GM10847 (cell line): ENCODE results near the gene YPEL3.

ENCODE experiments used
- POLR2A ChIP-seq: IDR thresholded peaks from 2 replicates; pipeline ENCODE4 v1.6.1; 2011; ENCODE audit not compliant: insufficient read length; ENCODE audit errors: extremely low read depth

YPEL3 gene

GRCh38 chr16:30121741-30122571 is 25.9 kb upstream of the YPEL3 start:
- TF ChIP-seq POLR2A = no peak

GRCh38 chr16:30120340-30121105 is 24.5 kb upstream of the YPEL3 start:
- TF ChIP-seq POLR2A = no peak

GRCh38 chr16:30119428-30119827 is 23.4 kb upstream of the YPEL3 start:
- no peak for TF ChIP-seq POLR2A

- TF ChIP-seq POLR2A = no peak
Measured at GRCh38 chr16:30117768-30118167, 21.8 kb upstream of the YPEL3 start.

GRCh38 chr16:30116291-30117207 is 20.5 kb upstream of the YPEL3 start:
- no peak for TF ChIP-seq POLR2A

DNA sequence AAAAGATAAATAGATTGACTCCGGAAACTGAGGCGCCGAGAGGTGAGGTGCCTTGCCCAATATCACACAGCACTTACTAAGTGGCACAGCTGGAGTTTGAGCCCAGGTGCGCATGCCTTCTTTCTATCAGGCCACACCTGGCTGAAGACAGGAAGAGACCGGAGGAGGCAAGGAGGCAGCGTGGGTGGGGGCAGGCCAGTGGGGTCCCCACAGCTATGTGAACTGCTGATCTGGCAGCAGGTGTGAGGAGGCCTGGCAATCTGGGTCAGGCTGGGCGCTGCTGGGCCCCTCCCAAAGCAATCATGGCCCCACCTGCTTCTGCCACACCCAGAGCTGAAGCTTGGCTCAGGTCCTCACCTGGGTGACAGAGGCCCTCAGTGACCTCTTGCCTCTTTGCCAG is 19.2 kb upstream of the YPEL3 start:
- no peak for TF ChIP-seq POLR2A

DNA sequence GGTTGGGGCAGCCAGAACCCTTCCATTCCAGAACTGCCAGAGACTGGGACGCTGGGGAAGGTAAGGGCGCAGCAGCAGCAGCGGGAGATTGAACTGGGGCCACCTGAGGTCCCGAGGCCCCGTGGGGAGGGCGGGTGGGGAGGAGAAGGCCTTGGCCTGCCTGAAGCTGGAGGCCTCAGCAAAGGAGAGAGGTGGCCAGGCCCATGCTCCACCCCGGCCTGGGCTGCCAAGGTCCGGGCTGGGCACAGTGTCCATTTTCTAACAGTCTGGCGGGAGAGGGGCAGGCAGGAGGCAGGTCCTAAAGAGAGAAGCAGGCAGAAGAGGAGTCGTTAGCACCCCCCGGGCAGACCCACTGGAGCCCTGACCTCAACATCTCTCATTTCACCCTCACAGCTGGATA is 18.4 kb upstream of the YPEL3 start:
- no peak for TF ChIP-seq POLR2A

DNA sequence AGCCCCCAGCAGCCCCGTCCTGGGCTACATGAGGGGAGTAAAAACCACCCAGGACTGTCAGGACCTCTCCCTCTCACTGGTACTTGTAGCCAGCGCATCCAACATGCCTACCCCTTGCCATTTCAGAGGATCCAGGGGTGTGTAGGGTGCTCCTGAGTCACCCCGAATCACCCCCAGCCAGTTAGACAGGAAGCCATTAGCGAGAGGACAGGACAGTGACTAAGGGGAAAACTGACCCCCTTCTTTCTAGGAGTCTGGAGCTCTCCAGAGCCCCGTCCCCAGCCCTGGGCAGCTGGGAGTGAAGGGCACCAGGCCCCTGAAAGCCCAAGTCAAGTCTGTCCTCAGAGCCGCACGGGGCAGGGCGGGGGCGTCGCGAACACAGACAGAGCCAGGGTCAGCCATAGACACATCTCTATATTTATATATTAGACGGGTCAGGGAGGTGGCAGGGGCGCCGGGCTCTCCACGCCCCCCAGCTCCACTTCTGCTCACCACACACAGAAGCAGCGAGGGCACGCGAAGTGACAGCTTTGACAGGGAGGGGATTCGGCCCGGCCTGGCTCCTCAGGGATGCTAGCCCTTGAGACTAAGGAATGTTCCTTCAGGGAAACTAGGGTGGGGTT is 17.8 kb upstream of the YPEL3 start:
- TF ChIP-seq POLR2A = no peak

DNA sequence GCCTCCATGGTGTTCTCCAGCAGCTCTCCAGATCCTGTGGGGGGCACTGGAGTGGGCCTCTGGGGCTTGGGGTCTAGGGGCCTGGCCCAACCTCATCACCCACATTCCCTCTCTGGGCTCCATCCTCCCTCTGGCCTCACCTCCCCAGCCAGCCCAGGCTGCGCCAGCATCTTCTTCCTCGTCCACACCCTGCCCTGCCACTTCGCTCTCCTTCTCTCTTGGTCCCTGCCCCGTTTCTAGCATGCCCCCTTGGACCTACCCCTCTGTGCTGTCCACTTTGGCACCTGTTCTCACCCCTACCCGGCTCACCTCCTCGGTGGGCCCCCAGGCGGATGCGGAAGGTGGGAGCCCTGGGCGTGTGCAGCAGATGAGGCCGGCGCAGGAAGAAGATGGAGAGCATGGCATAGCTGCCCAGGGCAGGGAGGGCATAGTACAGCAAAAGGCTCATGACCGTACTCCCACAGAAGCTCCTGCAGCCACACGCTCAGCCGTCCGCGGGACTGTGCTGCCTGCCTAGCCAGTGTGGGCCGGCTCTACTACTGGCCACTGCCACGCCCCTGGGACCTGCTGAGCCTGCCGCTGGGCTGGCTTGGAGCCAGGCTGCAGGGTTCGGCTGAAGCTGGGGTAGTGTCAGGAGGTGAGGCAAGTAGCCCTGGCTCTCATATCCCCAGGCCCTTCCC is 17.2 kb upstream of the YPEL3 start, which contains the start of gene GDPD3:
Gene GDPD3 (minus strand): TSS at position 507 of the 680 bp plus-strand sequence. CDS start 59 bp downstream, at position 448.
- TF ChIP-seq POLR2A = no peak

- TF ChIP-seq POLR2A = no peak
Measured at GRCh38 chr16:30112197-30113030, 16.4 kb upstream of the YPEL3 start.

- no peak for TF ChIP-seq POLR2A
Measured at GRCh38 chr16:30110661-30111060, 14.6 kb upstream of the YPEL3 start.

- no peak for TF ChIP-seq POLR2A
Measured at GRCh38 chr16:30108059-30108850, 12.2 kb upstream of the YPEL3 start.

DNA sequence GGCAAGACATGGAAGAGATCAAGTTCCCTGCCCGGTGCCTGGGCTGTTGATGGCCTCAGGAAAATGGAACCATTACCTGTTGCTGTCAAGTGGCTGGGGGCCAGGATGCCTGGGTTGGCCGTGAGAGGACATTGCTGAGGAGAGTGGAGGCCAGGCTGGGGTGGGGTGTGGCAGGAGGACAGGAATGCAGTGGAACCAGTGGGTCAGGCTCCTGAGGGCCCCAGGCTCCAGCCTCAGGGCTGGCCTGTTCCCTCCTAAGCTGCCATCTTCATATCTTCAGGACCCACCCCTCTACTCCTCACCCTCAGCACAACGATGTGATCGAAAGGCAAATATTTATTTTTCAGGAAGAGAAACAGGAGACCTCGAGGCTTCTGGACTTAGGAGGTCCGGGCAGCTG is 8.5 kb upstream of the YPEL3 start:
- TF ChIP-seq POLR2A = no peak
